Measurements from ENCODE around the gene CLK3. TPM values are rescaled to one million over a fixed set of nuclear protein-coding genes. Genes with fewer than 3 reads are reported as not detected.

The CLK3 gene
- total RNA-seq, 1 donor from 2014 or later, result 73.6 TPM

- no peaks in the 10 kb centered on the region for H3K9me3 Mint-ChIP-seq
- peaks cover 23% of the 10 kb centered on the region for H3K4me1 Mint-ChIP-seq (ENCODE audit: unreplicated experiment)
- no peaks in the 10 kb centered on the region for H3K27me3 Mint-ChIP-seq
- H3K36me3 Mint-ChIP-seq, result peaks cover 9% of the 10 kb centered on the region
- DNase-seq (ENCODE audit: extremely low spot score, unreplicated experiment), result no peak
- no peak for TF ChIP-seq CTCF (conservative IDR thresholded peaks at IDR 0.05)
- H3K4me3 Mint-ChIP-seq, result no peak overlapping the region
- H3K27ac Mint-ChIP-seq, result no peak overlapping the region
These were observed 30.4 kb upstream of the CLK3 start for GRCh38 chr15:74585191-74585590.

GRCh38 chr15:74585857-74586256 is 29.8 kb upstream of the CLK3 start:
- H3K27me3 Mint-ChIP-seq, result no peaks in the 10 kb centered on the region
- peaks cover 9% of the 10 kb centered on the region for H3K36me3 Mint-ChIP-seq
- no peak for TF ChIP-seq CTCF (conservative IDR thresholded peaks at IDR 0.05)
- H3K27ac Mint-ChIP-seq, result no peak overlapping the region
- peaks cover 23% of the 10 kb centered on the region for H3K4me1 Mint-ChIP-seq (ENCODE audit: unreplicated experiment)
- no peaks in the 10 kb centered on the region for H3K9me3 Mint-ChIP-seq
- H3K4me3 Mint-ChIP-seq, result no peak overlapping the region
- no peak for DNase-seq (ENCODE audit: extremely low spot score, unreplicated experiment)

GRCh38 chr15:74589826-74590225 is 25.8 kb upstream of the CLK3 start:
- no peak overlapping the region for H3K4me3 Mint-ChIP-seq
- no peak for TF ChIP-seq CTCF (conservative IDR thresholded peaks at IDR 0.05)
- no peak overlapping the region for H3K27ac Mint-ChIP-seq
- DNase-seq (ENCODE audit: extremely low spot score, unreplicated experiment), result no peak
- no peaks in the 10 kb centered on the region for H3K27me3 Mint-ChIP-seq
- peaks cover 7% of the 10 kb centered on the region for H3K4me1 Mint-ChIP-seq (ENCODE audit: unreplicated experiment)
- peaks cover 6% of the 10 kb centered on the region for H3K36me3 Mint-ChIP-seq
- H3K9me3 Mint-ChIP-seq, result no peaks in the 10 kb centered on the region

- Mint-ChIP-seq H3K27ac (no peak overlapping the region), H3K4me3 (no peak overlapping the region), H3K36me3 (no peaks in the 10 kb centered on the region), H3K4me1 (ENCODE audit: unreplicated experiment) (peaks cover 7% of the 10 kb centered on the region), H3K27me3 (no peaks in the 10 kb centered on the region), H3K9me3 (no peaks in the 10 kb centered on the region)
- no peak for DNase-seq (ENCODE audit: extremely low spot score, unreplicated experiment)
- TF ChIP-seq CTCF (conservative IDR thresholded peaks at IDR 0.05), result no peak
These were observed 23.4 kb upstream of the CLK3 start for GRCh38 chr15:74592222-74592621.

GRCh38 chr15:74593122-74593521 is 22.5 kb upstream of the CLK3 start:
- peaks cover 10% of the 10 kb centered on the region for H3K4me1 Mint-ChIP-seq (ENCODE audit: unreplicated experiment)
- H3K27ac Mint-ChIP-seq, result no peak overlapping the region
- H3K4me3 Mint-ChIP-seq, result no peak overlapping the region
- TF ChIP-seq CTCF (conservative IDR thresholded peaks at IDR 0.05), result no peak
- DNase-seq (ENCODE audit: extremely low spot score, unreplicated experiment), result no peak
- peaks cover 4% of the 10 kb centered on the region for H3K36me3 Mint-ChIP-seq
- H3K9me3 Mint-ChIP-seq, result no peaks in the 10 kb centered on the region
- H3K27me3 Mint-ChIP-seq, result no peaks in the 10 kb centered on the region

- peaks cover 8% of the 10 kb centered on the region for H3K36me3 Mint-ChIP-seq
These were observed 21.2 kb upstream of the CLK3 start for GRCh38 chr15:74594455-74594854.

More at GRCh38 chr15:74594455-74594854, 21.2 kb upstream of the CLK3 start:
- DNase-seq (ENCODE audit: extremely low spot score, unreplicated experiment), result no peak
- H3K9me3 Mint-ChIP-seq, result no peaks in the 10 kb centered on the region
- TF ChIP-seq CTCF (conservative IDR thresholded peaks at IDR 0.05), result no peak
- H3K27me3 Mint-ChIP-seq, result no peaks in the 10 kb centered on the region
- peaks cover 10% of the 10 kb centered on the region for H3K4me1 Mint-ChIP-seq (ENCODE audit: unreplicated experiment)
- H3K4me3 Mint-ChIP-seq, result no peak overlapping the region
- no peak overlapping the region for H3K27ac Mint-ChIP-seq
